HepG2 (cell line): ENCODE data around the gene NCBP2. TPM values are rescaled to one million over a fixed set of nuclear protein-coding genes. Genes with fewer than 3 reads are reported as not detected.

Experiments used
- ARHGAP35 ChIP-seq: sonication (generic); formaldehyde crosslinking; IDR thresholded peaks from 2 replicates; pipeline ENCODE4 v1.9.0; 2022; ENCODE audit warnings: mild to moderate bottlenecking, inconsistent platforms, moderate library complexity, missing genetic modification reagents, borderline replicate concordance
- GFI1 ChIP-seq: sonication (generic); formaldehyde crosslinking; IDR thresholded peaks from 2 replicates; pipeline ENCODE4 v1.5.0; 2020; ENCODE audit warnings: missing genetic modification reagents, mild to moderate bottlenecking, borderline replicate concordance
- HIVEP1 ChIP-seq: sonication (generic); formaldehyde crosslinking; IDR thresholded peaks from 2 replicates; pipeline ENCODE4 v1.4.0; 2020; ENCODE audit warnings: mild to moderate bottlenecking, missing genetic modification reagents
- HNF4A ChIP-seq: sonication (generic); formaldehyde crosslinking; IDR thresholded peaks from 2 replicates; pipeline ENCODE4 v1.4.0; 2020; ENCODE audit warnings: missing genetic modification reagents
- ZNF543 ChIP-seq: sonication (generic); formaldehyde crosslinking; IDR thresholded peaks from 2 replicates; pipeline ENCODE4 v1.4.0; 2020; ENCODE audit warnings: mild to moderate bottlenecking, missing genetic modification reagents
- ZNF552 ChIP-seq: sonication (generic); formaldehyde crosslinking; IDR thresholded peaks from 2 replicates; pipeline ENCODE4 v1.9.0; 2022; ENCODE audit warnings: missing genetic modification reagents, mild to moderate bottlenecking, borderline replicate concordance
- ZNF639 ChIP-seq: conservative IDR thresholded peaks from 2 replicates; pipeline ENCODE4 v1.6.1; 2018; ENCODE audit warnings: missing genetic modification reagents
- polyA plus RNA-seq, 8 experiments: library from polyadenylated mRNA; depleted of rRNA in 3 of 8; stranded (reverse) in 7 of 8; unstranded in 1 of 8; fragments of >200 nt; fragmentation: Illumina TruSeq in 4 of 8; extraction: Trizol in 4 of 8; gene quantifications; 2 replicates each; pipeline versions ENCODE4 v1.2.1 to v1.2.3, GENCODE V29; 2011 to 2016; ENCODE audit warnings: low read depth in 4 of 8, missing spikeins in 1 of 8, mixed read lengths in 1 of 8; ENCODE audit not compliant: insufficient read depth in 1 of 8
- total RNA-seq, 5 experiments: library from RNA; depleted of rRNA; stranded (reverse); fragments of >200 nt; fragmentation: Illumina TruSeq; extraction: Trizol; gene quantifications; 2 replicates each; pipeline ENCODE4 v1.2.3, GENCODE V29; 2016; ENCODE audit warnings: low read depth in 1 of 5
- TF ChIP-seq, protein P1 (sequence below): sonication (generic); formaldehyde crosslinking; conservative IDR thresholded peaks from 2 replicates; pipeline ENCODE4 v1.8.0; 2022; ENCODE audit warnings: mild to moderate bottlenecking, moderate library complexity, missing genetic modification reagents
- TF ChIP-seq, protein P2 (sequence below): sonication (generic); formaldehyde crosslinking; IDR thresholded peaks from 2 replicates; pipeline ENCODE4 v1.4.0; 2020; ENCODE audit warnings: mild to moderate bottlenecking, missing genetic modification reagents
- TF ChIP-seq, protein P3 (sequence below): sonication (generic); IDR thresholded peaks from 2 replicates; pipeline ENCODE4 v1.6.1; 2016; ENCODE audit warnings: low read depth, borderline replicate concordance
- TF ChIP-seq, protein P4 (sequence below): sonication (generic); formaldehyde crosslinking; conservative IDR thresholded peaks from 2 replicates; pipeline ENCODE4 v1.8.0; 2022; ENCODE audit warnings: missing genetic modification reagents
- TF ChIP-seq, protein P5 (sequence below): sonication (generic); formaldehyde crosslinking; IDR thresholded peaks from 2 replicates; pipeline ENCODE4 v1.4.0; 2020; ENCODE audit warnings: mild to moderate bottlenecking, missing genetic modification reagents

The NCBP2 gene
- total and polyA plus RNA-seq, 2 of the 13 experiments (the other 11 are each of a cell fraction or from before 2014, with no cell fraction given): 58.7 to 95.5 TPM

- TF ChIP-seq, protein P1, sequence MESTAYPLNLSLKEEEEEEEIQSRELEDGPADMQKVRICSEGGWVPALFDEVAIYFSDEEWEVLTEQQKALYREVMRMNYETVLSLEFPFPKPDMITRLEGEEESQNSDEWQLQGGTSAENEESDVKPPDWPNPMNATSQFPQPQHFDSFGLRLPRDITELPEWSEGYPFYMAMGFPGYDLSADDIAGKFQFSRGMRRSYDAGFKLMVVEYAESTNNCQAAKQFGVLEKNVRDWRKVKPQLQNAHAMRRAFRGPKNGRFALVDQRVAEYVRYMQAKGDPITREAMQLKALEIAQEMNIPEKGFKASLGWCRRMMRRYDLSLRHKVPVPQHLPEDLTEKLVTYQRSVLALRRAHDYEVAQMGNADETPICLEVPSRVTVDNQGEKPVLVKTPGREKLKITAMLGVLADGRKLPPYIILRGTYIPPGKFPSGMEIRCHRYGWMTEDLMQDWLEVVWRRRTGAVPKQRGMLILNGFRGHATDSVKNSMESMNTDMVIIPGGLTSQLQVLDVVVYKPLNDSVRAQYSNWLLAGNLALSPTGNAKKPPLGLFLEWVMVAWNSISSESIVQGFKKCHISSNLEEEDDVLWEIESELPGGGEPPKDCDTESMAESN: peak; percentile 32; the same call in 1 of the 2 replicates
- TF ChIP-seq, protein P2, sequence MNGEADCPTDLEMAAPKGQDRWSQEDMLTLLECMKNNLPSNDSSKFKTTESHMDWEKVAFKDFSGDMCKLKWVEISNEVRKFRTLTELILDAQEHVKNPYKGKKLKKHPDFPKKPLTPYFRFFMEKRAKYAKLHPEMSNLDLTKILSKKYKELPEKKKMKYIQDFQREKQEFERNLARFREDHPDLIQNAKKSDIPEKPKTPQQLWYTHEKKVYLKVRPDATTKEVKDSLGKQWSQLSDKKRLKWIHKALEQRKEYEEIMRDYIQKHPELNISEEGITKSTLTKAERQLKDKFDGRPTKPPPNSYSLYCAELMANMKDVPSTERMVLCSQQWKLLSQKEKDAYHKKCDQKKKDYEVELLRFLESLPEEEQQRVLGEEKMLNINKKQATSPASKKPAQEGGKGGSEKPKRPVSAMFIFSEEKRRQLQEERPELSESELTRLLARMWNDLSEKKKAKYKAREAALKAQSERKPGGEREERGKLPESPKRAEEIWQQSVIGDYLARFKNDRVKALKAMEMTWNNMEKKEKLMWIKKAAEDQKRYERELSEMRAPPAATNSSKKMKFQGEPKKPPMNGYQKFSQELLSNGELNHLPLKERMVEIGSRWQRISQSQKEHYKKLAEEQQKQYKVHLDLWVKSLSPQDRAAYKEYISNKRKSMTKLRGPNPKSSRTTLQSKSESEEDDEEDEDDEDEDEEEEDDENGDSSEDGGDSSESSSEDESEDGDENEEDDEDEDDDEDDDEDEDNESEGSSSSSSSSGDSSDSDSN: peak; percentile 79
- no peak for TF ChIP-seq ZNF639 (CRISPR knock-in tag)
- no peak for TF ChIP-seq HNF4A (CRISPR knock-in tag)
- no peak for TF ChIP-seq ARHGAP35 (CRISPR knock-in tag)
- no peak for TF ChIP-seq HIVEP1 (CRISPR knock-in tag)
- peak; percentile 48; the same call in 1 of the 2 replicates for TF ChIP-seq ZNF543 (CRISPR knock-in tag)
- TF ChIP-seq, protein P3, sequence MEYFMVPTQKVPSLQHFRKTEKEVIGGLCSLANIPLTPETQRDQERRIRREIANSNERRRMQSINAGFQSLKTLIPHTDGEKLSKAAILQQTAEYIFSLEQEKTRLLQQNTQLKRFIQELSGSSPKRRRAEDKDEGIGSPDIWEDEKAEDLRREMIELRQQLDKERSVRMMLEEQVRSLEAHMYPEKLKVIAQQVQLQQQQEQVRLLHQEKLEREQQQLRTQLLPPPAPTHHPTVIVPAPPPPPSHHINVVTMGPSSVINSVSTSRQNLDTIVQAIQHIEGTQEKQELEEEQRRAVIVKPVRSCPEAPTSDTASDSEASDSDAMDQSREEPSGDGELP: no peak
- TF ChIP-seq ZNF552: 0 out of 2 replicates have a peak, but pooled peaks have one; percentile 50
- TF ChIP-seq, protein P4, sequence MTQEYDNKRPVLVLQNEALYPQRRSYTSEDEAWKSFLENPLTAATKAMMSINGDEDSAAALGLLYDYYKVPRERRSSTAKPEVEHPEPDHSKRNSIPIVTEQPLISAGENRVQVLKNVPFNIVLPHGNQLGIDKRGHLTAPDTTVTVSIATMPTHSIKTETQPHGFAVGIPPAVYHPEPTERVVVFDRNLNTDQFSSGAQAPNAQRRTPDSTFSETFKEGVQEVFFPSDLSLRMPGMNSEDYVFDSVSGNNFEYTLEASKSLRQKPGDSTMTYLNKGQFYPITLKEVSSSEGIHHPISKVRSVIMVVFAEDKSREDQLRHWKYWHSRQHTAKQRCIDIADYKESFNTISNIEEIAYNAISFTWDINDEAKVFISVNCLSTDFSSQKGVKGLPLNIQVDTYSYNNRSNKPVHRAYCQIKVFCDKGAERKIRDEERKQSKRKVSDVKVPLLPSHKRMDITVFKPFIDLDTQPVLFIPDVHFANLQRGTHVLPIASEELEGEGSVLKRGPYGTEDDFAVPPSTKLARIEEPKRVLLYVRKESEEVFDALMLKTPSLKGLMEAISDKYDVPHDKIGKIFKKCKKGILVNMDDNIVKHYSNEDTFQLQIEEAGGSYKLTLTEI (CRISPR knock-in tag): no peak
- TF ChIP-seq GFI1: no peak
- TF ChIP-seq, protein P5, sequence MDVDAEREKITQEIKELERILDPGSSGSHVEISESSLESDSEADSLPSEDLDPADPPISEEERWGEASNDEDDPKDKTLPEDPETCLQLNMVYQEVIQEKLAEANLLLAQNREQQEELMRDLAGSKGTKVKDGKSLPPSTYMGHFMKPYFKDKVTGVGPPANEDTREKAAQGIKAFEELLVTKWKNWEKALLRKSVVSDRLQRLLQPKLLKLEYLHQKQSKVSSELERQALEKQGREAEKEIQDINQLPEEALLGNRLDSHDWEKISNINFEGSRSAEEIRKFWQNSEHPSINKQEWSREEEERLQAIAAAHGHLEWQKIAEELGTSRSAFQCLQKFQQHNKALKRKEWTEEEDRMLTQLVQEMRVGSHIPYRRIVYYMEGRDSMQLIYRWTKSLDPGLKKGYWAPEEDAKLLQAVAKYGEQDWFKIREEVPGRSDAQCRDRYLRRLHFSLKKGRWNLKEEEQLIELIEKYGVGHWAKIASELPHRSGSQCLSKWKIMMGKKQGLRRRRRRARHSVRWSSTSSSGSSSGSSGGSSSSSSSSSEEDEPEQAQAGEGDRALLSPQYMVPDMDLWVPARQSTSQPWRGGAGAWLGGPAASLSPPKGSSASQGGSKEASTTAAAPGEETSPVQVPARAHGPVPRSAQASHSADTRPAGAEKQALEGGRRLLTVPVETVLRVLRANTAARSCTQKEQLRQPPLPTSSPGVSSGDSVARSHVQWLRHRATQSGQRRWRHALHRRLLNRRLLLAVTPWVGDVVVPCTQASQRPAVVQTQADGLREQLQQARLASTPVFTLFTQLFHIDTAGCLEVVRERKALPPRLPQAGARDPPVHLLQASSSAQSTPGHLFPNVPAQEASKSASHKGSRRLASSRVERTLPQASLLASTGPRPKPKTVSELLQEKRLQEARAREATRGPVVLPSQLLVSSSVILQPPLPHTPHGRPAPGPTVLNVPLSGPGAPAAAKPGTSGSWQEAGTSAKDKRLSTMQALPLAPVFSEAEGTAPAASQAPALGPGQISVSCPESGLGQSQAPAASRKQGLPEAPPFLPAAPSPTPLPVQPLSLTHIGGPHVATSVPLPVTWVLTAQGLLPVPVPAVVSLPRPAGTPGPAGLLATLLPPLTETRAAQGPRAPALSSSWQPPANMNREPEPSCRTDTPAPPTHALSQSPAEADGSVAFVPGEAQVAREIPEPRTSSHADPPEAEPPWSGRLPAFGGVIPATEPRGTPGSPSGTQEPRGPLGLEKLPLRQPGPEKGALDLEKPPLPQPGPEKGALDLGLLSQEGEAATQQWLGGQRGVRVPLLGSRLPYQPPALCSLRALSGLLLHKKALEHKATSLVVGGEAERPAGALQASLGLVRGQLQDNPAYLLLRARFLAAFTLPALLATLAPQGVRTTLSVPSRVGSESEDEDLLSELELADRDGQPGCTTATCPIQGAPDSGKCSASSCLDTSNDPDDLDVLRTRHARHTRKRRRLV: no peak
These were observed 26.2 kb upstream of the NCBP2 start, which contains the start of gene PIGZ (continued) for GRCh38 chr3:196968233-196969133.
